Activated CD8-positive, alpha-beta memory T cell treated with anti-CD3 and anti-CD28 coated beads, Interleukin-2, amount 50 U/mL, for 24 hours (primary cell): Measurements from ENCODE around the gene HAAO.

ENCODE experiments used
- DNase-seq: peaks from one replicate; pipeline ENCODE4 v3.0.0-alpha.2; 2020; ENCODE audit errors: extremely low read depth

HAAO gene

DNA sequence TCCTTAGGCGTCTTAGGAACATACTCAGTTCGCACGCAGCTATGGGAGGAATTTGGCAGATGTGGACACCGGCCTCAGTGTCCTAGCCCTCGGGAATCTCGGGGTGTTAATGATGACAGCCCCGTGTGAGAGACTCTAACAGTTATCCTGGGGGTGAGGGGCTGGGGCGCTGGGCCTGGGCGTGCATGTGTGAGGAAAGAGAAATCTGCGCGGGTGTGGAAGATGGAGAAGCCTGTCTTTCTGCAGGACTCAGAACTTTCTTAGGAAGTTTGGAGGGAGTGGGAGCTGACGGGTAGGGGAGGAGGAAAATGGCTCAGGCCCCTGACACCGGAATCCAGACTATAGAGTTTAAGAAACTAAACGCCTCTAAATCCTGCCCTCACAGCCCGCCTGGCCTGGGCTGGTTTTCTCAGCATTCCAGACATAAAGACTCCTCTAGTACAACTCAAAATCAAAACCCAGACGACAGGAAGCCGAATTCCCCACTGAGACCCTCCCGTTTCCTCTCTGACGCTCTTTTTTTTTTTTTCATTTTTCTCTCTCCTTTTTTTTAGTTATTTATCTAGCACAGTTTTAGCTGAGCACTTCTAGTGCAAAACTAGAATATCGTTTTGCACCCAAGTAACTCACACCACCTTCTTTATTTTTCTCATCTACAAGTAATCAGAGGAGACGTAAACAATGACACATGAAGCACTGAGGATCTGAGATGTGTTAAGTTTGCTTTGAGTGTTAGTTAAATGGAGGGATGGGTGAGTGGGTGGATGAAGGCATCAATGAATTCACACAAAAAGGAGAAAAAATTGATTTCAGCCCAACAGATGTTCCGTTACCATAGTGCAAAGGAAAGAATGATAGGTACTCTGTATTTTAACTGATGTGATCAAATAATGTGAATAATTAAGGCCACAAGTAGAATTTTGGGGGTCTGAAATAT, 1.2 kb upstream of the HAAO start:
- no peak for DNase-seq

DNA sequence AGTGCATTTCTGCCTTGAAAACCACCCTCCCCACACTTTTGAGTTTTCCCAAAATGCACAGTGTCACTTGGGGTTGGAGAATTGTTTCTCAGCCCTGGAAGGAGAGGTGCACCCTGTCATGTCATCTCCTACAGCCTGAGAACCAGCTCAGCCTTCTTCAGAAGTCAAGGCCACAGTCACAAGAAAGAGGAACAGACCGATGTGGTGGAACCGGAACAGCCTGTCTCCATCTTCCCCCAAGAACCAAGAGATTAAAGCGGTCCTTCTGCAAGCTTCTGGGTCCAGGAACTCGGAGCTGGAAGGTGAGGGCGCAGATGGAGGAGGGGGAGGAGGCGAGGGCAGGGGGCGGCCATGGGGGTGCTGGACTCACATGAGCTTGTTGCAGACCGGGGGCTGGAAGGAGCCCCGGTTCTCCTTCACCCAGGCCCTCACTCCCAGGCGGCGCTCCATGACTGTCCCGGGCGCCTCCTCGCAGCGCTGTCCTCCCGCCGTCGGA, 248 bp downstream of the HAAO start:
- DNase-seq, result no peak

DNA sequence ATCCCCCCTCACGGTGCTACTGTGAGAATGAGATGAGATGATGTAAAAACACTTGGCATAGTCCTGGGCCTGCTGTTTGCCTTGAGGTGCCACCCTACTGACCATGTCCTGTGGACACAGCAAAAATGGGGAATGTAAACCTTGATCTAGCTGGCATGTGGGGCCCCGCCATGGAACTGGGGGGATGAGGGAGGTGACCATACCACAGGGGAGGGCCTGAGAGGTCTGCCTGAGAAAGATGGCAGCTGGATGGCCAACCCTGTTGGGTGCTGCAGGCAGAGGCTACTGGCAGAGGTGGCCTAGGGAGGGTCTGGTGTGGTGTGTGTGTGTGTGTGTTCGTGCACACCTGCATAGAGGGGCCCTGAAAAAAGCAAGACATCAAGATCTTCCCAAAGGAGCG, 777 bp downstream of the HAAO start:
- DNase-seq, result no peak

DNA sequence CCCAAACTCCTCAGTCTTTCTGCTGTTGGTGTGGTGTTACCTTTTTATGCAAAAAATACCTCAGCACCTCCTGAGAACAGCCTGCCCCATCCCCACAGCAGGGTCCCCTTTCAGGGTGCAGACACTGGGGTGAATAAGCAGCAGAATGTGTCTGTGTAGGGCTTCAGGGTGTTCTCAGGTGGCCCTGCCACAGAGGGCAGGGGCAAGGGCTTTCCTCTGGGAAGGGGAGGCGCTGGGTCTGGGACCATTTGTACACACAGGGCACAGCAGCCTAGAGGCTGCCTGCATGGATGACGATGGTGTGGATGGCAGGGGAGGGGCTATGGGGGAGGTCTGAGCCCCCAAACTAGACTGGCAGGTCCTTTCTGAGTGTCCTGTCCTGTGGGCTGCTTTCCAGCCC, 2.6 kb downstream of the HAAO start:
- DNase-seq, result no peak

DNA sequence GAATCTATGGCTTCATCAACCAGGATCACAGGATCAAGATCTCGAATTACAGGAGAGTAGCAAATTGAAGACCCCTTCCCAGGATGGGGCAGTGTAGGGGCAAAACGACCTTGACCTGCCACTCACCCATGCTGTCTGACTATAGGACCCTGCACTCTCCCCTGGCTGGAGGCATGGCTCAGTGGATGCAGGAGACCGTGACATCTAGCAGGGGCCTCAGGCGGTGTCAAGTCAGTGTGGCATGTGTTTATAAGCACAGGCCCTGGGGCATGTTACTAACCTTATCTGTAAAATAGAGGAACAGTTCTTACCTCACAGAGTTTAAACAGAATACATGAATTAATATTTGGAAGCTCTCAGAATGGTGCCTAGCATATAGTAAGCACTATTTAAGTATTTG, 3.5 kb downstream of the HAAO start:
- no peak for DNase-seq

DNA sequence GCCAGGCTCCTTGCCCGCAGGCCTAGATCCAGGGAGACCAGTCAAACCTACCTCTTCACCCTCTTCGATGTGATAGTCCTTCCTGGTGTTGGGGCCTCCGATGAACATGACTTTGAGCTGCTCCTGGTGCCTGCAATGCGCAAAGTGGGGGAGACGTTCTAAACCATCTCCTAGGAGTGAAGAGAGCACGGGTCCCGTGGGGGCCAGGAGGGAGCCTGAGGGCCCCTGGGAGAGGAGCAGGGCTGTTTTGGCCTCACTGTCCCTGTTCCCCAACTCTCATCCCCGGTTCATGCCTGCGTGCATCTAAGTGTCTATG, 3.9 kb downstream of the HAAO start:
- no peak for DNase-seq

DNA sequence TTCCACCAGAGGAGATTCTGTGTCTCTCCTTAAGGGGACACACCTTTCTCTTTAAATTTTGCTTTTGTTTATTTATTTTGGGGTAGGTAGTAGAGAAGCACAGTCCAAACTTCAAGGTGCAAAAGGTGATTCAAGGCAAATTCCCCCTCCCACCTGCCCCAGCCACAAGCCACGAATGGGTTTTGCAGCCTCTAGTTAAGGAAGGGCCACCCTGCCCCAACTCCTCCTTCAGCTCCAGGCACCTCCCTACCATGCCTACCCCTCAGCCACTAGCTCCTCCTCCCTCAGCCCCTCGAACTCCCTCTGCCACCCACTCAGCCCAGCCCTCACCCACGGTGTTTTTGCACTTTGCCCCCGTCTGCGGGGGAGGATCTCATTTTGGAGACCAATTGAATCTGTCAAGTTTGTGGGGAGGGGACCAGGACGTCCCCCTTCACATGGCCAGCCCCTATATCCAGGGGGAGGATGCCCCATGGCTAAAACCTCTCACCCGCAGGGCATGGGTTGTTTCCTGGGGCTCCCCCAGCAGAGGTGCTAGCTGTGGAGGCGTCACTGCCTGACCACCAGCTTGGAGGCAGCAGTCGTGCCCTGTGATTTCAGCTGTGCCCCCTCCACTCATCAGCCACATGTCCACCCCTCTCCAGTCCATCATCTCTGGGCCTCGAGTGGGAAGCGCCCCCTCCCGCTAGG, 4.5 kb downstream of the HAAO start:
- no peak for DNase-seq

DNA sequence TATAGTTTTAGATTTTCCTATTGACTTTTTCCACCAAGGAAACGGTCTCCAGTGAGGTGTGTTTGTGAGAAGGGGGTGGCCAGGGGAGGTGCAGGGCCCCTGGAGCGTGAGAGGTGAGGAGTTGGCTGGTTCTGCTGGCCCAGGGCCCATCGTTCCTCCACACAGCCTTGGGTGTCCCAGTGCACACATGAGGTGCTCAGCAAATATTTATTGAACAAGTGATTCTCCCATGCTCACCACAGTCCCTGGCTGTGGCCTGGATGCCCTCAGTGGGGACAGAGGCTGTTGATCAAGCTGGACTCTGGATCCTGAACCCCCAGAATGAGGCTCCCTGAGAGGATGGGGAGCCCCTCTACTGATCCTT, 5.0 kb downstream of the HAAO start:
- DNase-seq, result no peak

DNA sequence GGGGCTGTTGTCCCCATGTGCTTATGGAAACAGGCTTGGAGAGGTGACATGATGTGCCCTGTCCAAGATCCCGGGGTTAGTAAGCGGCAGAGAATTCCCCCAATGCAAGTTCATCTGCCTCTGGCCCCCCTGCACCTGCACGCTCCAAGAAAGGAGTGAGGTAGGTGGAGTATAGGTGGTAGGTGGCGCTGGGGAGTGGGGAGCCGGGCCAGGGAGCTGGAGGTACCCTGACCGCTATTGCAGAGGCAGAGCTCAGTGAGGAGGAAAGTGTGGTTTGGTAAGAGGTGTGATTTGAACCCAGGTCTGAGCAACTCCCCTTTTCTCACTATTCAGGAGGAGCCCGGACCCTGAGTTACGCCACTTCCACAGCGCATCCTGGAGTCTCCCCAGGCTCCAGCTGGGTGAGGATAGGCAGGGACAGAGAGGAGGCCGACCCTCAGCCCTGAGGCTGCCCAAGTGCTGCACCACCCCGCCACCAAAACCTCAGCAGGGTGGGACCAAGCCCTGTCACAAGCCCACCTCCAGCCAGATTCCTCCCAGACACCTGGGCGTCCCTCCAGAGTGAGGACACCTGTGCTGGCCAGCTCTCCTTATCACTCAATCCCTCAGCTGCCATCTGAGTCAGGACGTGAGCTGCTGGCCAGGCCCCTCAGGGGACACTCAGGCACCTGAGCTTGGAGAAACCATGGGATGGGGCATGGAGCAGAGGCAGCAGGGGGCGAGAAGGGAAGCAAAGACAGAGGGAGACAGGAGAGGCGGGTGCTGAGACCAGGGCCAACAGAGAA, 5.6 kb downstream of the HAAO start:
- DNase-seq, result no peak

DNA sequence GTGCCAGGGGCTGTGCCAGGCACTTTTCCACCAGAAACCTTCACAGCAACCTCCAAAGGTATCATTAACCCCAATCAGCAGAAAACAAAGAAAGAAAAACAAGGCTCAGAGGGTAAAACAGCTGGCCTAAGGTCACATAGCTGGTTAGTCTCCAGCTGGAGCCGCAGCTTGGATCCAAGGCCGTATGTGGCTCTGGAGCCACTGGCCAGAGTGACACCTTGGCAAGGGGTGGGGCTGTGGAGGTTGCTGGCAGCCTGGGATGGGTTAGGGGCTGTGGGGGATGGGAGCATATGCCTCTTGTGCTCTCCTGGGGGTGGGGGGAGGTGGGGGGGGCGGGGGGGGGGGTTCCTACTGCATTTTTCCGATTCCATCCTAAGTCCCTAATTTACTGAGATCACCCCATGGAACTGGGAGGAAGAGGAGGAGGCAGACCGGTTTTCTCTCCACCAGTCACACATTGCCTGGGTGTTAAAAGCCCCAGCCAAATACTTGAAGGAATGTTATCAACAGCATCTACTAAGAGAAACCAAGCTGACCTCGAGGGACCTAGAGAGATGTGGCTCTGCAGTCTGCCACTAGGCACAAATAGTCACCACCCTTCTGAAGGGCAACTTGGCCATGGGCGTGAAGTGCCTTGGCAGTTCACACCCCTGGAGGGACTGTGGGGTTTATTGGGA, 8.0 kb downstream of the HAAO start:
- no peak for DNase-seq

DNA sequence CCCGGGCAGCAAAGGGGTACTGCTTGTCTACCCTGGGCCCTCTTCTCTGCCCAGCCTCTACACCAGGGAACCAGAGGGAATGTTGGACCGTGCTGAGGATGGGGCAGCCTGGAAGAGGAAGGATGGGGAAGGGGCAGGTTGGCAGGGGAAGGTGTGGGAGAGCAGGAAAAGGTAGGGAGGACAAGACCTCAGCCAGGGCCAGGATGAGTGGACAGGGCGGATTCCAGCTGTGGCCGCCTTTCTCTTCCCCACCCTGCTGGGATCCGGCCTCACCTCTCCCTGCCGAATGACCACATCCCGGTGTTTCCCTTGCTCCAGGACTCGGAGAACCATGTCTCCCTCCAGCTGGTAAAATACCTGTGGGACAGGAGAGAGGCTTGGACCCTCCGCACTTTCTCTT, 8.9 kb downstream of the HAAO start:
- DNase-seq, result no peak

DNA sequence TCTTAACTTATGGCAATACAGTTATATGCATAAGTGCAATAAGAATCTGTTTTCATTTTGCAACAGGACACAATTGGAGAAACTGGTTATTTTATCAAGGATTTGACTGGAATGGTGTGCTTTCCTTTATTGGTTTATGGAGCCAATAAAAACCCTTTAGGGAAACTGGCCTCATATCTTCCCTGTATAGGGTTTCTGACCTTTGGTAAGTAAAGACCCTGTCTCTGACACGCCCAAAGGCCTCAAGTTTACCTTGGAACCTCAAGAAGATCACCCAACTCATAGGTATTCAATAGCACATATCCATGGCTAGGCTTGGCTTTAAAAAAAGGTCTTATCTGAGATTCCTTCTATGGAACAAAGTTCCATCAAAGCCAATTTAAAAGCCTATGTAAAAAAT, 11.2 kb downstream of the HAAO start:
- no peak for DNase-seq

DNA sequence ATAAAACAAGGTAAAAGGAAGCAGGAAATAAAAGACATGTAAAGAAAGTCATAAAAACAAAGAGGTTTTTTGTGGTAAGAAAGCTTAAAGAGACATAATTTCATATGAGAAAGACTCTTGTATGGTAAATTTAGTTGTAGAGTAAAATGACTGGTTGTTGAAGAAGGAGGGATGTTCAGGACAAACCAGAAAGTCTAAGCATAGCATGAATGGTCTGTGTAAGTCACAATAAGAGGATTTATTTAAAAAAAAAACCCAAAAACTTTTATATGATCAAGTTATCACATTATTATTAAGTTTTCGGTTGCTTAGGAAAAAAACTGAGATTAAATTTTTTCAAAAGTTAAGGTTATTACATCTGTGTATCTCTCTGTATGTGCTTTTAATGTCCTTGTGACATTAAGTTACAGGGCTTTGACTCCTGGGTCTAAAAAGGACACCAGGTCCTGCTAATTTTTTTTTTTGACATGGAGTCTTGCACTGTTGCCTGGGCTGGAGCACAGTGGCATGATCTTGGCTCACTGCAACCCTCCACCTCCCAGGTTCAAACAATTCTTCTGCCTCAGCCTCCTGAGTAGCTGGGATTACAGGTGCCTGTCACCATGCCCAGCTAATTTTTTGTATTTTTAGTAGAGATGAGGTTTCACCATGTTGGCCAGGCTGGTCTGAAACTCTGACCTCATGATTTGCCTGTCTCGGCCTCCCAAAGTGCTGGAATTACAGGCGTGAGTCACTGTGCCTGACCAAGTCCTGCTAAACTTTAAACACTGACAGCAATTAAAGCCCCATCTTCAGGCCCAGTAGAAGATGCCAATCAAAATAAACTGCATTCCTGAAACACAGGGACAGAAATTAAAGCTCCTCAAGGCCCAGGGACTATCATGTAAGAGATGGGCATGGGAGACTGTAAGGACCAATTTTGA, 14.2 kb downstream of the HAAO start:
- no peak for DNase-seq

DNA sequence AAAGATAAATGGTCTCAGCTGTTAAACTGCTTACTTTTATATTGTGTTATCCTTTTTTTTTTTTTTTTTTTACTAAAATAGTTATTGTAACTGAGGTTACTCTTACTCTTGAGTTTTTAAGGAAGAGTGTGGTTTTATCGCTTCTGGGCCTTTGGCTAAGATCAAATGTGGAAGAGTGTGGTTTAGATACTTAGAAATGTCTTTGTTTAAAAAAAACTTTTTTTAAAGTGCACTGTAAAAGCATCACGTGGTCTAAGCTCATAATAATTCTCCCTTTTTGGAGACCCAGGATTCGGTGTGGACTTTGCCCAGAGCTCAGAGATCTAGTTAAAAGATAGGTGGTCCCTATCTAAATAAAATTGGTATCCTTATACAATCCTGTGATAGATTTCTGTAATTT, 16.6 kb downstream of the HAAO start:
- DNase-seq, result no peak

DNA sequence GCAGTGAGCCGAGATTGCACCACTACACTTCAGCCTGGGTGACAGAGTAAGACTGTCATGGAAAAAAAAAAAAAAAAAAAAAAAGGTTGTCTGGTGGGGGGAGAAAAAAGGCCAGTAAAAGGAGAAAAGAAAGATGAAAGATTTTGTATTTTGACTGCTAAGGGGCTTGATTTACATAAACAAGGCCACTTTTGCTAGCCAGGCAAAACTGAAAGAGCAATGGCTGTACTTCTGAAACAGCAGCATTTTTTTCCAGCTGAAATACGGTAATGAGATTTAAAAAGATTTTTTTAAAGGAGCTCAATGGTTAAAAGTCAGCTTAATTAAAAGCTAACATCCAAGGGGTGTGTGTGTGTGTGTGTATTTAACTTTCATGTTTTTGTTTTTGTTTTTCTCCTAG, 17.2 kb downstream of the HAAO start:
- no peak for DNase-seq

DNA sequence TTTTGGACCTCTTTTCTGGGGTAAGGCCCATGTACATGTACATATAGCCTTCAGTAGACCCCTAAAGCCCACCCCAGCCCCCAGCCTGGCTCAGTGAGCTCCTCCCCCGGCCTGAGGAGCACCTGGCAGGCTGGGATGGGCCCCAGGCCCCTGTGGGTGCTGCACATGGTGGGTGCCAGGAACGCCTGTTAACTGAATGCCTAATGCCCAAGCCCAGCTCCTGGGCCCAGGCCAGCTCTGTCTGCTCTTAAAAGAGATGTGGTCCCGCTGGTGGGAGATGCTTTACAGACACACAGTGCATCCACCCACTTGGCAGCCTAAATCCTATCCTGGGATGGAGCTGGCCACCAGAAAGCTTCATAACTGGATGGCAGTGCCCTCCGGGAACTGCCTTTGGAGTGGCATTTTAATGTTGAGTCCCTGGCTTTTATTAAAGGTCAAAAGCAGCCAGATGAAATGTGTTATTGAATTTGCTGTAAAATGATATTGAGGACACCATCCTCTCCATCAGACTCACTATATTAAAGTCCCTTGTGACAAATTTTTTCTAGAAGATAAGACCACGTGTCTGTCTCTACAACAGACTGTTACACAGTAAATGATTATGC, 20.7 kb downstream of the HAAO start:
- no peak for DNase-seq

DNA sequence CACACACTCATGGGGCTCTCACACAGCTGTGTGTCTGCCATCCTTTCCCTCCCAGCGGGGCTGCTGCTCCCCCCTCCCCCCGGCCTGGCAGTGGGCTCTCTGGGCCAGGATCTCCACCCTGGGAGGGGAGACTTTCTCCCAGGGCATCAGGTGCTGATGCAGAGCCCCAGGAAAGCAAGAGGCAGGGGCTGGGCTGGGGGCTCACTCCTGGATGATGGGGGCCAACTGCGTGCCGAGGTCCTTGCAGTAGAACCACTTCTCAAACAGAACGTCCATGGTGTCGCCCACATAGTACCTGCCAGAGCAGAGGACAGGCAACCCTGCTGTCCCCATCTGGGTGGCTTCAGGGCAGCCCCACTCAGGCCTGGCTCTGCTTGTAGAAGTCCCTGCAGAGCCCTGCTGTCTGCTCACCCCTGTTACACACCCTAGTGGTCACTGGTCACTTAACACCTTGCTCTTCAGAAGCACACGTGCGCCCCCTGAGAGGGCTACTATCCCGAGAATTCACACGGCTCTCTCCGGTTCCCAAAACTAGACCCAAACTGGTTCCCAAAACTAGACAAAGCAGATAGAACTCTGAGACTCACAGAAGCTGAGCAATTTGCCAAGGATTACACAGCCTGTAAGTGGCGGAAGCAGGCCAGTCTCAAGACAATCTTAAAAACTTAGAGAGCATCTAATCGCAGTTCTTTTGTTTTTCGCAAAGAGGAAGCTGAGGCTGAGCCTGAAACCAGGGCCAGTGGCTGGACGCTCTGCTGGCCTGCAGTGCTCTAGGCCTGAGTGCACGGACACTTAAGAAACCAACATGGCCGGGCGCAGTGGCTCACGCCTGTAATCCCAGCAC, 21.9 kb downstream of the HAAO start:
- DNase-seq, result no peak

DNA sequence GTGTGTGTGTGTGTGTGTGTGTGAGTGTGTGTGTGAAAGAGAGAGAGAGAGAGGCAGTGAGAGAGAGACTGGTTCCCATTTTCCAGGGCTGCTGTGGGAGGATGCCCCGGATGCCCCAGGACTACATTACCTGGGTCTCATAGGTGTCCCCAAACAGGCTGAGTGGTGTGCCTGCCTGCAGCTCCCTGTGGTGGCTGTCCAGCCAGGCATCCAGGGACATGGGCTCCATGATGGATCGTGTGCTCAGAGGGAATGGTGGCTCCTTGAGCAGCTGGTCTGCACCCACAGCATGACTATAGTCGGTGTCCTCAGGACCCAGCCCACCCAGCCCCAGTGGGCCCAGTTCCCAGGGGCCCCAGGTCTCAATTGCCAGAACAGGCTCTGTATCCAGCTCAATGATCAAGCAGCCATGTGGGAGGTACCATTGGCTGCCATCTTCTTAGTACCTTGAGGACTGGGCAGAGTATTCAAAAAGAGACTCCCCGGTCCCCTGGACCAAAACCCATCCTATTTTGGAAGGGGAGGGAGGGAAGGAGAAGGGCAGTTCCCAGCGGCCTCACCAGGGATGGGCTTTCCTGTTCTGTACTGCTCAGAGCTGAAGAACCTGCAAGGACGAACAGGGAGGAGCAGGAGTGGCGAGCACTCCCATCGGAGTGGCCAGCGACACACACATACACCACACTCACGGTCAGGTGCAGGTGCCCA, 22.6 kb downstream of the HAAO start:
- DNase-seq, result no peak

DNA sequence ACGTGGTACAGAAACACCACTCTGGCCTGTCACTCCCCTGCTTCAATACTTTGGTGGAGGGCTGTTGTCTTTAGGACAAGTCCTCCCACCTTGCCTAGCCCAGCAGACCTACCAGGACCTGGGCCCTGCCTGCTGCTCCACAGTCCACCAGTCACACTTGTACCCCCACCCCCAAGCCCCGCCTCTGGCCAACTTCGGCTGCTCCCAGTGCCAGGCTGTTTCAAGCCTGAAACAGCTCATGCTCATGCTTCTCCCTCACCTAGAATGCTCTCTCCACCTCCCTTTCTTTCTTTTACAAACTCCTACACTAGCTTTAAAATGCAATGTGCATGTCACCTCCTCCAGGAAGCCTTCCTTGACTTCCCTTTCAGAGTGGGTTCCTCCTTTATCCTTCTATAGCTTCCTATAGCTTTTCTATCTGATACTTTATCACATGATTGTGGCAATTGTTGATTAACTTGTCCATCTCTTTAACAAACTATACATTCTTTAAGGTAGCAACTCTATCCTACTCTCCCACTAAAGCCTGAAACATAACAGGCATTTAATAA, 23.6 kb downstream of the HAAO start:
- DNase-seq, result no peak
